Neural cell (in vitro differentiated cells): Measurements from ENCODE around the gene ANP32A. TPM values are rescaled to one million over a fixed set of nuclear protein-coding genes. Genes with fewer than 3 reads are reported as not detected.
A peak's percentile ranks its signal among the peaks of the same experiment; 100 is the strongest.

ENCODE experiments used
- H2AFZ ChIP-seq: fragments of 200-600, 300-800 bp; sonication (generic), shearing (Covaris generic); 2 replicates; pipeline ENCODE4 v1.6.0; 2014; ENCODE audit warnings: low read depth, mild to moderate bottlenecking, antibody characterized with exemption, low read length, moderate library complexity
- H3F3A ChIP-seq: fragments of 200-600 bp; shearing (Covaris generic); 2 replicates; pipeline ENCODE4 v1.6.1; 2016; ENCODE audit warnings: mild to moderate bottlenecking, moderate library complexity, mixed read lengths, antibody characterized with exemption, low read length; ENCODE audit not compliant: insufficient read depth, poor library complexity, severe bottlenecking
- H3K27ac ChIP-seq: fragments of 200-600, 300-800 bp; sonication (generic), shearing (Covaris generic); 2 replicates; pipeline ENCODE4 v1.5.1; 2014; ENCODE audit warnings: mild to moderate bottlenecking, low read length, moderate library complexity
- H3K27me3 ChIP-seq: fragments of 300-800, 200-600 bp; sonication (generic), shearing (Covaris generic); 2 replicates; pipeline ENCODE4 v1.6.0; 2014; ENCODE audit warnings: mild to moderate bottlenecking, low read depth, low read length, moderate library complexity; ENCODE audit not compliant: insufficient read depth
- H3K36me3 ChIP-seq: fragments of 300-800, 200-600 bp; sonication (generic), shearing (Covaris generic); 2 replicates; pipeline ENCODE4 v1.5.1; 2014; ENCODE audit warnings: mild to moderate bottlenecking, antibody characterized with exemption, low read length, moderate library complexity; ENCODE audit not compliant: insufficient read depth
- H3K4me2 ChIP-seq: fragments of 300-800, 200-600 bp; sonication (generic), shearing (Covaris generic); 2 replicates; pipeline ENCODE4 v1.6.0; 2014; ENCODE audit warnings: mild to moderate bottlenecking, low read length
- H3K4me3 ChIP-seq: fragments of 300-800, 200-600 bp; sonication (generic), shearing (Covaris generic); 2 replicates; pipeline ENCODE4 v1.5.1; 2014; ENCODE audit warnings: mild to moderate bottlenecking, low read length, moderate library complexity
- H3K79me2 ChIP-seq: fragments of 200-600 bp; shearing (Covaris generic); replicated peaks from 2 replicates; pipeline ENCODE4 v1.6.0; 2014; ENCODE audit warnings: mild to moderate bottlenecking, low read length, moderate library complexity; ENCODE audit not compliant: insufficient read depth
- H3K9ac ChIP-seq: fragments of 300-800, 200-600 bp; sonication (generic), shearing (Covaris generic); 2 replicates; pipeline ENCODE4 v1.6.1; 2016; ENCODE audit warnings: mild to moderate bottlenecking, low read length, mixed read lengths
- H3K9me2 ChIP-seq: fragments of 200-600 bp; shearing (Covaris generic); 2 replicates; pipeline ENCODE4 v1.6.1; 2016; ENCODE audit warnings: mild to moderate bottlenecking, low read length, mixed read lengths; ENCODE audit not compliant: insufficient read depth
- H3K9me3 ChIP-seq: fragments of 200-600, 300-800 bp; sonication (generic), shearing (Covaris generic); 2 replicates; pipeline ENCODE4 v1.6.1; 2016; ENCODE audit warnings: mild to moderate bottlenecking, mixed run types, low read length, moderate library complexity, mixed read lengths
- H4K20me1 ChIP-seq: fragments of 200-600 bp; shearing (Covaris generic); 2 replicates; pipeline ENCODE4 v1.6.1; 2016; ENCODE audit warnings: mild to moderate bottlenecking, mixed run types; ENCODE audit not compliant: insufficient read depth
- EP300 ChIP-seq: fragments of 450-650 bp; conservative IDR thresholded peaks from 2 replicates; pipeline ENCODE4 v1.6.1; 2014; ENCODE audit warnings: antibody characterized with exemption, mild to moderate bottlenecking, moderate library complexity; ENCODE audit not compliant: poor library complexity, severe bottlenecking
- EZH2 ChIP-seq: fragments of 200-600, 300-800 bp; shearing (Covaris generic), sonication (generic); IDR thresholded peaks from 2 replicates; pipeline ENCODE4 v1.6.1; 2014; ENCODE audit warnings: antibody characterized with exemption, low read length, borderline replicate concordance, mild to moderate bottlenecking; ENCODE audit not compliant: insufficient read depth, poor library complexity, severe bottlenecking
- POLR2AphosphoS5 ChIP-seq: IDR thresholded peaks from 2 replicates; pipeline ENCODE4 v1.6.1; 2012
- RAD21 ChIP-seq: fragments of 450-650 bp; conservative IDR thresholded peaks from 2 replicates; pipeline ENCODE4 v1.6.1; 2014; ENCODE audit warnings: antibody characterized with exemption, mild to moderate bottlenecking, moderate library complexity
- SMC3 ChIP-seq: fragments of 450-650 bp; conservative IDR thresholded peaks from 2 replicates; pipeline ENCODE4 v1.6.1; 2014; ENCODE audit warnings: antibody characterized with exemption, mild to moderate bottlenecking, moderate library complexity; ENCODE audit not compliant: poor library complexity
- TAF1 ChIP-seq: IDR thresholded peaks from 2 replicates; pipeline ENCODE4 v1.6.1; 2012; ENCODE audit warnings: low read depth
- polyA plus RNA-seq: library from polyadenylated mRNA; depleted of rRNA; stranded (reverse); fragments of >200 nt; gene quantifications from 2 replicates; pipeline ENCODE4 v1.2.3, GENCODE V29; 2014
- TF ChIP-seq, protein P1 (sequence below): IDR thresholded peaks from 2 replicates; pipeline ENCODE4 v1.6.1; 2012; ENCODE audit warnings: borderline replicate concordance
- TF ChIP-seq, protein P2 (sequence below): fragments of 450-650 bp; IDR thresholded peaks from 2 replicates; pipeline ENCODE4 v1.5.1; 2014; ENCODE audit warnings: antibody characterized with exemption, mild to moderate bottlenecking, moderate library complexity; ENCODE audit not compliant: poor library complexity, severe bottlenecking

Gene ANP32A
- polyA plus RNA-seq, 1 donor from 2014 or later, result 190 TPM

DNA sequence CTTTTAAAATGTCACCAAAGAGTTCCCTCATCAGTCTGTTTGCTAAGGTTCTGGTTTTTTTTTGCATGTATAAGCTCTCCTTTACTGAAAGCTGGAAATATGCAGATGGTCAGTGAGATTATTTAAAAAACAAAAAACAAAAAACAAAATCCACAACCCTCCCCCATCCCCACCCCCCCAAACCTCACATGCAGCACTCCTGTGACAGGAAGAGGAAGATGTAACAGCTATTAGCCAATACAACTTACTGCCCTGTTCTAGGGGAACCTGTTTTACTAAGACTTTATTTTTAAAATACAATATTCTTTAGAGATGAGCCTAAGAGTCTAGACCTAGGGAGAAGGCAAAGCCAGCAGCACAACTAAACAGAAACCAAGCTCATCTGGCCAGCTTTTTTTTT lies 39.5 kb downstream of the ANP32A start:
- peaks cover 7% of the 10 kb centered on the region for H3K36me3 ChIP-seq
- H3K4me3 ChIP-seq, result no peak overlapping the region

DNA sequence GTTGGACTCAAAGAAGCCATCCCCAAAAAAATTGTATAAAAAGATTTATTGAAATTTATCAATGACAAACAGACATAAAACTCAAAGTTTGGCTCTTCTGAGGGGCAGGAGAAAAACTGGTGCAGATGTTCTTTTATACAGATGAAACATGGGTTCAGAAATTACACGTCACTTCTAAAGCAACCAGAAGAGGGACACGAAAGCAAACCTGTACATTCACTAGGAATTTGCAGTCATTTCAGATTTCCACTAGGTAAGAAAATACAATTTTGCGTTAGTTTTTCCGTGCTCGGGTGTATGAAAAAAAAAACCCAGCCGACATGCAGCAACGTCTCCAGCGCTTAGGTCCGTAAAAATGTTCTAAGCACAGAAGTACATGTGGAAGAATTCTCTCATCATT lies 41.8 kb downstream of the ANP32A start:
- H4K20me1 ChIP-seq, result no peaks in the 10 kb centered on the region
- no peaks in the 10 kb centered on the region for H3K27me3 ChIP-seq
- TF ChIP-seq, protein P1, sequence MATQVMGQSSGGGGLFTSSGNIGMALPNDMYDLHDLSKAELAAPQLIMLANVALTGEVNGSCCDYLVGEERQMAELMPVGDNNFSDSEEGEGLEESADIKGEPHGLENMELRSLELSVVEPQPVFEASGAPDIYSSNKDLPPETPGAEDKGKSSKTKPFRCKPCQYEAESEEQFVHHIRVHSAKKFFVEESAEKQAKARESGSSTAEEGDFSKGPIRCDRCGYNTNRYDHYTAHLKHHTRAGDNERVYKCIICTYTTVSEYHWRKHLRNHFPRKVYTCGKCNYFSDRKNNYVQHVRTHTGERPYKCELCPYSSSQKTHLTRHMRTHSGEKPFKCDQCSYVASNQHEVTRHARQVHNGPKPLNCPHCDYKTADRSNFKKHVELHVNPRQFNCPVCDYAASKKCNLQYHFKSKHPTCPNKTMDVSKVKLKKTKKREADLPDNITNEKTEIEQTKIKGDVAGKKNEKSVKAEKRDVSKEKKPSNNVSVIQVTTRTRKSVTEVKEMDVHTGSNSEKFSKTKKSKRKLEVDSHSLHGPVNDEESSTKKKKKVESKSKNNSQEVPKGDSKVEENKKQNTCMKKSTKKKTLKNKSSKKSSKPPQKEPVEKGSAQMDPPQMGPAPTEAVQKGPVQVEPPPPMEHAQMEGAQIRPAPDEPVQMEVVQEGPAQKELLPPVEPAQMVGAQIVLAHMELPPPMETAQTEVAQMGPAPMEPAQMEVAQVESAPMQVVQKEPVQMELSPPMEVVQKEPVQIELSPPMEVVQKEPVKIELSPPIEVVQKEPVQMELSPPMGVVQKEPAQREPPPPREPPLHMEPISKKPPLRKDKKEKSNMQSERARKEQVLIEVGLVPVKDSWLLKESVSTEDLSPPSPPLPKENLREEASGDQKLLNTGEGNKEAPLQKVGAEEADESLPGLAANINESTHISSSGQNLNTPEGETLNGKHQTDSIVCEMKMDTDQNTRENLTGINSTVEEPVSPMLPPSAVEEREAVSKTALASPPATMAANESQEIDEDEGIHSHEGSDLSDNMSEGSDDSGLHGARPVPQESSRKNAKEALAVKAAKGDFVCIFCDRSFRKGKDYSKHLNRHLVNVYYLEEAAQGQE, result no peak
- peak; percentile 35 for TF ChIP-seq SMC3
- TF ChIP-seq, protein P2, sequence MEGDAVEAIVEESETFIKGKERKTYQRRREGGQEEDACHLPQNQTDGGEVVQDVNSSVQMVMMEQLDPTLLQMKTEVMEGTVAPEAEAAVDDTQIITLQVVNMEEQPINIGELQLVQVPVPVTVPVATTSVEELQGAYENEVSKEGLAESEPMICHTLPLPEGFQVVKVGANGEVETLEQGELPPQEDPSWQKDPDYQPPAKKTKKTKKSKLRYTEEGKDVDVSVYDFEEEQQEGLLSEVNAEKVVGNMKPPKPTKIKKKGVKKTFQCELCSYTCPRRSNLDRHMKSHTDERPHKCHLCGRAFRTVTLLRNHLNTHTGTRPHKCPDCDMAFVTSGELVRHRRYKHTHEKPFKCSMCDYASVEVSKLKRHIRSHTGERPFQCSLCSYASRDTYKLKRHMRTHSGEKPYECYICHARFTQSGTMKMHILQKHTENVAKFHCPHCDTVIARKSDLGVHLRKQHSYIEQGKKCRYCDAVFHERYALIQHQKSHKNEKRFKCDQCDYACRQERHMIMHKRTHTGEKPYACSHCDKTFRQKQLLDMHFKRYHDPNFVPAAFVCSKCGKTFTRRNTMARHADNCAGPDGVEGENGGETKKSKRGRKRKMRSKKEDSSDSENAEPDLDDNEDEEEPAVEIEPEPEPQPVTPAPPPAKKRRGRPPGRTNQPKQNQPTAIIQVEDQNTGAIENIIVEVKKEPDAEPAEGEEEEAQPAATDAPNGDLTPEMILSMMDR, result peak; percentile 40
- TF ChIP-seq POLR2AphosphoS5, result no peak
- no peak for TF ChIP-seq EZH2
- no peak for TF ChIP-seq EP300
- peaks cover 7% of the 10 kb centered on the region for H3K36me3 ChIP-seq
- no peaks in the 10 kb centered on the region for H3K9me3 ChIP-seq
- peaks cover 4% of the 10 kb centered on the region for H3K79me2 ChIP-seq
- H3K9me2 ChIP-seq, result no peaks in the 10 kb centered on the region
- H3K27ac ChIP-seq, result no peak overlapping the region
- no peak overlapping the region for H3K4me2 ChIP-seq
- no peak overlapping the region for H3K4me3 ChIP-seq
- H2AFZ ChIP-seq, result no peak overlapping the region
- no peak overlapping the region for H3K9ac ChIP-seq
- H3F3A ChIP-seq, result no peaks in the 10 kb centered on the region

More for the DNA sequence above, 39.5 kb downstream of the ANP32A start:
- Histone ChIP-seq H3K9me3 (no peaks in the 10 kb centered on the region), H3K27me3 (no peaks in the 10 kb centered on the region), H3K9ac (no peak overlapping the region), H3K9me2 (no peaks in the 10 kb centered on the region), H3K4me2 (no peak overlapping the region), H3K27ac (no peak overlapping the region), H3K79me2 (peaks cover 4% of the 10 kb centered on the region), H2AFZ (no peak overlapping the region), H4K20me1 (no peaks in the 10 kb centered on the region), H3F3A (no peaks in the 10 kb centered on the region)
- no peak for TF ChIP-seq SMC3
- no peak for TF ChIP-seq RAD21
- TF ChIP-seq POLR2AphosphoS5, result no peak
- TF ChIP-seq EP300, result no peak
- TF ChIP-seq EZH2, result no peak
- no peak for TF ChIP-seq TAF1
- TF ChIP-seq, protein P2, result no peak
